Measurements from ENCODE around the gene DOCK4.

DOCK4 gene

DNA sequence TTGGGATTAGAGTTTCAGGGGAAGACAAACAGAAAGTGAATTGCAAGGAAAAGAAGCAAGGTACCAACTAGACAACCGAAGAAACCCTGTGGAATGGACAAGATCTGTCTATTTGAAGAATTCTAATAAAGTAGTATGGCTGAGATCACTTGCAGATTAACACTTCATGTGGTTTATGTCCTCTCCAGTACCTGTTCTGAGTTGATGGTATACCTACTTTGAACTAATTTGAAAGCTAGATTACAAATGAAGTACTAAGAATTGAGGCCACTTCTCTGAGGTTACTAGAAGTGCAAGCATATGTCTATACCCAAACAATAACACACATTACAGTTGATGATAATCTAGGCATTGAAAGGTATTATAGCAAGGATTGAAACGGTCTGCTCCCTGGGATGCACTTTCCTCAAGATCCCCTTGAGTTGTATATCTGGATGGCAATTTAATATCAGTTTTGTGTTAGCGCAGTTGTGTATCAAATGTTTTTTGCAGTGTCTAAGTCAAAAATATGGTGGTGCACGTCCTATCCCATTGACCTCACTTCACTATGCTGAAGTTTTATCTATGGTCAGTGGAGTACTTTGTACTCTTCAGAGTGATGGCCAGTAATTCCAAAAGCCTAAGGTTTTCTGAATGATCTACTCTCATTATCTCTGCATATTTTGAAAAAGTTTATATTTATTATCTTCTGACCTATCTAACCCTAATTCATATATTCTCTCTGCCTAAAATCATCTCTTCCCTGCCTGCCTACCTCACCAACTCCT, 26.2 kb upstream of the DOCK4 start:
- no peak overlapping the region for H3K4me3 ChIP-seq (ENCODE audit: low read depth, low read length)
- TF ChIP-seq, protein P1, sequence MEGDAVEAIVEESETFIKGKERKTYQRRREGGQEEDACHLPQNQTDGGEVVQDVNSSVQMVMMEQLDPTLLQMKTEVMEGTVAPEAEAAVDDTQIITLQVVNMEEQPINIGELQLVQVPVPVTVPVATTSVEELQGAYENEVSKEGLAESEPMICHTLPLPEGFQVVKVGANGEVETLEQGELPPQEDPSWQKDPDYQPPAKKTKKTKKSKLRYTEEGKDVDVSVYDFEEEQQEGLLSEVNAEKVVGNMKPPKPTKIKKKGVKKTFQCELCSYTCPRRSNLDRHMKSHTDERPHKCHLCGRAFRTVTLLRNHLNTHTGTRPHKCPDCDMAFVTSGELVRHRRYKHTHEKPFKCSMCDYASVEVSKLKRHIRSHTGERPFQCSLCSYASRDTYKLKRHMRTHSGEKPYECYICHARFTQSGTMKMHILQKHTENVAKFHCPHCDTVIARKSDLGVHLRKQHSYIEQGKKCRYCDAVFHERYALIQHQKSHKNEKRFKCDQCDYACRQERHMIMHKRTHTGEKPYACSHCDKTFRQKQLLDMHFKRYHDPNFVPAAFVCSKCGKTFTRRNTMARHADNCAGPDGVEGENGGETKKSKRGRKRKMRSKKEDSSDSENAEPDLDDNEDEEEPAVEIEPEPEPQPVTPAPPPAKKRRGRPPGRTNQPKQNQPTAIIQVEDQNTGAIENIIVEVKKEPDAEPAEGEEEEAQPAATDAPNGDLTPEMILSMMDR (IDR thresholded peaks at IDR 0.05; ENCODE audit: low read depth, low read length): no peak

- H3K4me3 ChIP-seq (ENCODE audit: low read depth, low read length): no peak overlapping the region
- TF ChIP-seq, protein P1 (IDR thresholded peaks at IDR 0.05; ENCODE audit: low read depth, low read length): no peak
Measured at GRCh38 chr7:112228632-112229031, 22.4 kb upstream of the DOCK4 start.

DNA sequence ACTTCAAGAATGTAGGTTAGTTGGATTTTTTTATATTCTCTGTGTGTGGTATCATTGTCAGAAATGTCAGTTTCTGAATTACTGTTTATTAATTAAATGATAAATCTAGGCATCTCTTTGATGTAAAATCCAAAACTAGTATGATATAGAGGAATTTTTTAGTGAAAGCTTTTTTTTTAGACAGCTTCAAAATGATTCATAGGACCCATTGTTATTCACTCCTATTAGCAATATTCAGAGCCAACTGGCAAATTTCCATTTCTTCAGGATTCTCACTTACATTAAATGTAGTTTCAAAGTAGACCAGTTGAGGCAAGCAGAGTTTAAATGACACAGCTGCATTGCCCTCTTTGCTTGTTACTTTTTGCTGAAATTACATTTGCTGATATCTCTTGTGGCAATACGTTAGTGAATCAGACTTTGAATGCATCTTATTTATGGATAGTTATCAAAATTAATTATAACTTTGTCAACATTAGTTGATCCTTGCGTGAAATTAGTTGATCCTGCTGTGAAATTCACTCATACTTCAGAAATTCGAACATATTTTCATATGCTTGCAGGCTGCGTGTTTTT, 20.6 kb upstream of the DOCK4 start:
- no peak overlapping the region for H3K4me3 ChIP-seq (ENCODE audit: low read depth, low read length)

DNA sequence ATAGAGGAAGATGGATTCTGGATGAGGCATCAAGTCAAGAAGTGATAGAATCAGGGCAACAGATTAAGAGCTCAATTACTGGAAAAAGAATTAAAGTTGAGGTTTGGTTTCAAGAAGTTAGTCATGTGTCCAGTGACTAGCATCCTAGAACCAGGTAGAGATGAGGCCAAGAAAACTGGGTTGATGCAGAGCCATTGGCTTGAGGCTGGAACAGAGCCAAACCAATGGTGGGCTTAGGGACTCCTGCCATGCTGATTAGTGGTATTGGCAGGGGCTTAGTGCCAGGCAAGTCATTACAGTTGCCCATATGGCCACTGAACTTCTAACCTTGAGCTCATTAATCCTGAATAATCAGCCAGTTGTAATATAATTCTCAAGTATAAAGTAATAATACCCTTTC, 18.8 kb upstream of the DOCK4 start:
- TF ChIP-seq, protein P1 (IDR thresholded peaks at IDR 0.05; ENCODE audit: low read depth, low read length): no peak
- H3K4me3 ChIP-seq (ENCODE audit: low read depth, low read length): no peak overlapping the region

More for the DNA sequence above, 20.6 kb upstream of the DOCK4 start:
- TF ChIP-seq, protein P1 (IDR thresholded peaks at IDR 0.05; ENCODE audit: low read depth, low read length): no peak

DNA sequence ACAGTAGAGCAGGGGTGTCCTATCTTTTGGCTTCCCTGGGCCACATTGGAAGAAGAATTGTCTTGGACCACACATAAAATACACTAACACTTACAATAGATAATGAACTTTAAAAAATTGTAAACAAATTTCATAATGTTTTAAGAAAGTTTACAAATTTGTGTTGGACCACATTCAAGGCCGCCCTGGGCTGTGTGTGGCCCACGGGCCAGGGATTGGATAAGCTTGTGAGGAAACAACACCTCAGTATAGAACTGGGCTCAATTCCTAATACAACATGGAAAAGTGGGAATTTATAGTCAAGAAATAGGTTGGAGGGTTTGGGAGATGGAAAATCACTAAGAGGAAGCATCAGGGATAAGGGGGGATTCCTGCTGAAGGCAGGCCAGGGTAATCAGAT, 18.0 kb upstream of the DOCK4 start:
- no peak overlapping the region for H3K4me3 ChIP-seq (ENCODE audit: low read depth, low read length)
- TF ChIP-seq, protein P1 (IDR thresholded peaks at IDR 0.05; ENCODE audit: low read depth, low read length): no peak

DNA sequence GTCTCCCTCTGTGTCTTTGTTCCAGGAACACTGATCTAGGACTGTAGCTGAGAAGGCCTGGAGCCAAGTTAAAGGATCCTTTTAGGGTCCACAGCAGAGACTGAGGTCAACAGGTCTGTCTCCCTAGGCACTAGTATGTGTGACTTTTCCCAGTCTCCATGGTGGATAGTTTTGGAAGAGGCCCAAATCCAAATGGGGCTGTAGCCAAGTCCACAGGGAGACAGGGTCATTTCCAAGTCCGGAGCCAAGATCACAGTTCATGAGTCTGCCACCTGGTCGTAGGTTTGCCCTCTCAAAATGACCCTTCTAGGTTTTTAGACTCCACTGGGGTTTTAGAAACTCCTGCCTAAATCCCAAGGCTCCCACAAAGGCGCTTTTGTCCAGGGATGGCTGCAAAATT, 17.1 kb upstream of the DOCK4 start:
- TF ChIP-seq, protein P1 (IDR thresholded peaks at IDR 0.05; ENCODE audit: low read depth, low read length): no peak
- no peak overlapping the region for H3K4me3 ChIP-seq (ENCODE audit: low read depth, low read length)

- H3K4me3 ChIP-seq (ENCODE audit: low read depth, low read length): no peak overlapping the region
- TF ChIP-seq, protein P1 (IDR thresholded peaks at IDR 0.05; ENCODE audit: low read depth, low read length): no peak
Measured at GRCh38 chr7:112220877-112221434, 14.8 kb upstream of the DOCK4 start.

All from WI38 (cell line).